ENCODE measurements around the gene ZNF692.
"Not testable (repeated sequence)": the region's sequence is repeated elsewhere in the genome, so short reads cannot be mapped to it uniquely, and the experiment has no call there.

ZNF692 gene

GRCh38 chr1:248849152-248849551 lies 9.7 kb downstream of the ZNF692 start:
- DNase-seq (ENCODE audit: low read depth), result no peak

GRCh38 chr1:248848602-248849001 lies 10.3 kb downstream of the ZNF692 start:
- DNase-seq (ENCODE audit: low read depth), result no peak

GRCh38 chr1:248847956-248848561 lies 10.8 kb downstream of the ZNF692 start:
- no peak for DNase-seq (ENCODE audit: low read depth)

DNA sequence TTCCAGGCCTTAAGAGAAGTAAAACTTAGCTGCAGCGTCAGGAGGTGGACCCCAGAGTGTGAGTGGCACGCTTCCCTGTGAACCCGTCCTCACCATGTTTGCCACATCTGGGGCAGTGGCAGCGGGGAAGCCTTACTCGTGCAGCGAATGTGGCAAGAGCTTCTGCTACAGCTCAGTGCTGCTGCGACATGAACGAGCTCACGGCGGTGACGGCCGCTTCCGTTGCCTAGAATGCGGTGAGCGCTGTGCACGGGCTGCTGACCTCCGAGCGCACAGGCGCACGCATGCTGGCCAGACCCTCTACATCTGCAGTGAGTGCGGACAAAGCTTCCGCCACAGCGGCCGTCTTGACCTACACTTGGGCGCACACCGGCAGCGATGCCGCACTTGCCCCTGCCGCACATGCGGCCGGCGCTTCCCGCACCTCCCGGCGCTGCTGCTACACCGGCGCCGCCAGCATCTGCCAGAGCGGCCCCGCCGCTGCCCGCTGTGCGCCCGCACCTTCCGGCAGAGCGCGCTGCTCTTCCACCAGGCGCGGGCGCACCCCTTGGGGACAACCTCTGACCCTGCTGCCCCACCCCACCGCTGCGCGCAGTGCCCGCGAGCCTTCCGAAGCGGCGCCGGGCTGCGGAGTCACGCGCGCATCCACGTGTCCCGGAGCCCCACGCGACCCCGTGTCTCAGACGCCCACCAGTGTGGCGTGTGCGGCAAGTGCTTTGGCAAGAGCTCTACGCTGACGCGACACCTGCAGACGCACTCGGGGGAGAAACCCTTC lies 11.5 kb downstream of the ZNF692 start:
- no peak for DNase-seq (ENCODE audit: low read depth)

- DNase-seq (ENCODE audit: low read depth), result no peak
Measured at GRCh38 chr1:248844526-248844925, 14.4 kb downstream of the ZNF692 start.

DNA sequence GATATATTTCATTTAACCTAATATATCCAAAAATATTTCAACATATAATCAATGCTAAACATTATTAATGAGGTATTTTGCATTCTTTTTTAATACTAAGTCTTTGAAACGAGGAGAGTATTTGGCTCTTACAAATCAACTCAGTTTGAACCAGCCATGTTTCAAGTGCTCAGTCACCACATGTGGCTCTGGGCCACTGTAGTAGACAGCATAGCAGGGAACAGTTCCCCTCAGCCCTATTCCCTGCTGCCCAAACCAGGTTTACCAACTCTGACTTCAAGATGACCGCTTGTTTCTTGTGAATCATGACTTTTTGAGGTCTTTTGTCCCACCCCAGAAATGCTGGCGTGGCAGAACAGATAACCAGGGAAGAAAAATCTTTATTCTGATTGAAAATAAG lies 15.2 kb downstream of the ZNF692 start:
- DNase-seq (ENCODE audit: low read depth), result no peak

- DNase-seq (ENCODE audit: low read depth), result no peak
Measured at GRCh38 chr1:248842781-248843331, 16.0 kb downstream of the ZNF692 start.

DNA sequence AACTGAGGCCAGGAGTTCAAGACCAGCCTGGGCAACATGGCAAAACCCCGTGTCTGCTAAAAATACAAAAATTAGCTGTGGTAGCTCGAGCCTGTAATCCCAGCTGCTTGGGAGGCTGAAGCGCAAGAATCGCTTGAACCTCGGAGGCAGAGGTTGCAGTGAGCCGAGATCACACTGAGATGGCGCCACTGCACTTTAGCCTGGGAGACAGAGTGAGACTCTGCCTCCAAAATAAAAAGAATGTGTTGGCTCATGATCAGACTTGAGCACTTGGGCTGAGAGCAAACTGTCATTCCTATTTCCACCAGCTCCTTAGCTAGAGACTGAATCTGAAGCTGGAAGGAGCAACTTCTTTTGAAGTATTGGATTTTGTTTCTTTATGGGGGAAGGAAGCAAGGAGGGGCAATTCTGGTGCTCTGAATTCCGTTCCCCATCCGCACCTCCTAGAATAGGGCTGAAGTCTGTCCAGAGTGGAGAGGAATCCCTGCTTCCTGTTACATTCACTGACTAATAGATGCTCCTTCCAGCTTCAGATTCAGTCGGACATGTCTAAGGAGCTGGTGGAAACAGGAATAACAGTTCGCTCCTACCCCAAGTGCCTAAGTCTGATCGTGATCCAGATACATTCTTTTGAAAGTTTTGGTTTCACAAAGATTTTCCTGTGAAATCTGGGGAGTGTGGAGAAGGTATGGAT lies 17.0 kb downstream of the ZNF692 start:
- no peak for DNase-seq (ENCODE audit: low read depth)

- DNase-seq (ENCODE audit: low read depth), result no peak
Measured at GRCh38 chr1:248840946-248841345, 17.9 kb downstream of the ZNF692 start.

- DNase-seq (ENCODE audit: low read depth), result no peak
Measured at GRCh38 chr1:248839168-248839555, 19.7 kb downstream of the ZNF692 start.

GRCh38 chr1:248838357-248839167 lies 20.3 kb downstream of the ZNF692 start:
- peak; percentile 68 for DNase-seq (ENCODE audit: low read depth)

DNA sequence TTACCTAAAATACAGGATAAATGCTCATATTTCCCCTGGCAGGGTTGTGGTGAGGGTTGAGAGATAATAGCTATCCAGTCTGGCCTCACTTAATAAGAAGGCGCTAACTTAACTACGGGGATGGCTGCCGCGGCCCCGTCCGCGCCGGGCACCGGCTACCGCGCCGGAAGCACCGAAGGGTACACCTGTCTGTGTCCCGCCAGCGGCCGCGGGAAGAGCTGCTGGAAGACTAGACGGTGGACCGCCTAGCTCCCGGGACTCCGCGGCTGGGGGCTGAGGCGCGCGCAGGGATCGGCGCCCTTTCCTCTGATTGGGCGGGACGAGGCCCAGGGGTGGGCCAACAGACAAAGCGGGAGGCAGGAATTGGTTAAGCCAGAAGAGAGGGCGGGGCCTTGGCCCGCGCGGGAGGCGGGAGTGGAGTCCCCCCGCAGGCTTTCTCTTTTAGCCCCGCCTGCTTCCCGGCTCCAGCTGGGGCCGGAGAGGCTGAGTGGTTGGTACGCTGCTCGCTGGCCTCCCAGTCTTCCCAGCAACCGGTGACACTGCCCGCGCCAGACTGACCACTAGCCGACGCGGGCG lies 21.0 kb downstream of the ZNF692 start, which contains the start of gene ZNF672:
TSS of gene ZNF672 (plus strand) at position 444 of the 576 bp plus-strand sequence. CDS start 9,051 bp downstream, outside the sequence.
- peak; percentile 85 for DNase-seq (ENCODE audit: low read depth)

GRCh38 chr1:248837045-248837780 lies 21.7 kb downstream of the ZNF692 start:
- DNase-seq (ENCODE audit: low read depth), result no peak

DNA sequence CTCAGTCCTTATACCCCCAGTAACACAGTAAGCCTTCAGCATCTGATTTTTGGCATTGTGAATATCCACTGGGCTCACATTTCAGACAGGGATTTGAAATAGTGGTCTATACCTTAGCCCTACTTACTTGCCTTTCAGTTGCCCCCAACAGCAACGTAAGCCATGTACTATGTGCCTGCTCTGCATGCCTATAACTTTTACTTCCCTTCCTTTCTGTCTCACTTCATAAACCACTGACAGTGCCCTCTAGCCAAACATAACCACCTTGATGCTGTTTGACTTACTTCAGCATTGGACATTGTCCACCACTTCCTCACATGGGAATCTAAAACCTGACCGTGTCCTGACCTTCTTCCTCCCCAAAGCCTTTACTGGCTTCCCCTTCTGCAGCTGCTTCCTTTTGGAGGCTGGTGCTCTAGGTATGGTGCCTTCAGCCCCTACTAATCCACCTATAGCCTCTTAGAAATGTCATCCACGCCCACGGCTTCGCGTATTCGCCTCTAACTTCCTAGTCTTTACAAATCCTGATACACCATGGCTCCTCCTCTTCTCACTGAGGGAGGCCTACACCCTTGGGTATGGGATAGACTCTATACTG lies 24.4 kb downstream of the ZNF692 start:
- no peak for DNase-seq (ENCODE audit: low read depth)

GRCh38 chr1:248831842-248832241 lies 27.0 kb downstream of the ZNF692 start:
- DNase-seq (ENCODE audit: low read depth), result no peak

DNA sequence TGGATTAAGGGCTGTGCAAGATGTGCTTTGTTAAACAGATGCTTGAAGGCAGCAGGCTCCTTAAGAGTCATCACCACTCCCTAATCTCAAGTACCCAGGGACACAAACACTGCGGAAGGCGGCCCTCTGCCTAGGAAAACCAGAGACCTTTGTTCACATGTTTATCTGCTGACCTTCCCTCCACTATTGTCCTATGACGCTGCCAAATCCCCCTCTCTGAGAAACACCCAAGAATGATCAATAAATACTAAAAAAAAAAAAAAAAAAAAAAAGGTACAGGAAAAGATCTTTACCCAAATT lies 28.2 kb downstream of the ZNF692 start:
- not testable (repeated sequence) for DNase-seq (ENCODE audit: low read depth)

DNA sequence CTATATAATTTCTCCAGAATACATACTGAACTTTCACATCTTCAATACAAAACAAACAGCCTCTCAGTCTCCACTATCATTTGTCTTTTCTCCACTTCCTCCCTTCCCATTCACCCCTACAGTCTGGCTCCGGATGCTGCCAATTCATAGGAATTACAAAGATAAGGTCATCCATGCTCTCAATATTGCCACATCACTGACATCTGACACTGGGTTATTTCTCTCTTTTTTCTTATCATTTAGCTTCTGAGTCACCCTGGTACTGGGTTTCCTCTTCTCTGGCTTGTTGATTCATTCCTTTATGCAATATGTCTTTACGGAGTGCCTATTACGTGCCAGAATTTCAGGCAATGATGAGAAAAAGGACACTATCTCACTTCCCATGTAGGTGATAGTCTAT lies 30.0 kb downstream of the ZNF692 start:
- no peak for DNase-seq (ENCODE audit: low read depth)

- DNase-seq (ENCODE audit: low read depth), result peak; percentile 77
Measured at GRCh38 chr1:248825909-248826760, 32.8 kb downstream of the ZNF692 start, which contains the start of gene SH3BP5L. Gene SH3BP5L, minus strand, starts transcription at chr1:248825915. Its CDS starts 980 bp downstream, at chr1:248824935.

DNA sequence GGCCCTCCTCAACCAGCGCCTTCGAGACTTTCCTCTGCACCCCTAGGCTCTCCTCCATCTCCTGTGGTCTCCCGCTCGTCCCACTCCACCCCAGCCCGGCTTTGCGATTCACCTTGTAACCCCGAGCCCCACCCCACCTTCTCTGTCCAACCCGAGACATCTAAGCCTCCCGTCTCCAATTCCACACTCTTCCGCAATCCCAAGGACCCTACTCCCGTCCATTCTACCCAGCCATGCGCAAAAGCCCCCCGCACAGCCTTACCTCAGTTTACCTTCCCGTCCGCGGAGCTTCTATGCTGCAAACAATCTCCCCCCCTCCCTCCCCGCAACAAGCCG lies 33.3 kb downstream of the ZNF692 start:
- DNase-seq (ENCODE audit: low read depth), result no peak

GRCh38 chr1:248825136-248825535 lies 33.7 kb downstream of the ZNF692 start:
- DNase-seq (ENCODE audit: low read depth), result no peak
